Epithelial cell of proximal tubule (primary cell): Measurements from ENCODE around the gene SSPN. TPM values are rescaled to one million over a fixed set of nuclear protein-coding genes. Genes with fewer than 3 reads are reported as not detected.
A peak's percentile ranks its signal among the peaks of the same experiment; 100 is the strongest.

Experiments used
- DNase-seq: peaks from one replicate; pipeline ENCODE4 v3.0.0-alpha.2; 2011; ENCODE audit warnings: low read depth
- H3K4me3 ChIP-seq: 2 replicates; pipeline ENCODE4 v1.5.1; 2011; ENCODE audit warnings: low read depth, mild to moderate bottlenecking, low read length
- CTCF ChIP-seq: conservative IDR thresholded peaks from 2 replicates; pipeline ENCODE4 v1.5.1; 2012; ENCODE audit warnings: low read depth, mild to moderate bottlenecking, low read length
- total RNA-seq: library from RNA; depleted of rRNA; stranded (reverse); fragments of >200 nt; gene quantifications from 2 replicates; pipeline ENCODE4 v1.2.3, GENCODE V29; 2015

Gene SSPN
- total RNA-seq, 1 donor from 2014 or later: 1.6 TPM

- no peak for DNase-seq
- TF ChIP-seq CTCF: no peak
- no peak overlapping the region for H3K4me3 ChIP-seq
Measured at GRCh38 chr12:26156201-26156871, 39.0 kb upstream of the SSPN start.

GRCh38 chr12:26157001-26157400 is 38.4 kb upstream of the SSPN start:
- TF ChIP-seq CTCF: no peak
- DNase-seq: no peak
- no peak overlapping the region for H3K4me3 ChIP-seq

DNA sequence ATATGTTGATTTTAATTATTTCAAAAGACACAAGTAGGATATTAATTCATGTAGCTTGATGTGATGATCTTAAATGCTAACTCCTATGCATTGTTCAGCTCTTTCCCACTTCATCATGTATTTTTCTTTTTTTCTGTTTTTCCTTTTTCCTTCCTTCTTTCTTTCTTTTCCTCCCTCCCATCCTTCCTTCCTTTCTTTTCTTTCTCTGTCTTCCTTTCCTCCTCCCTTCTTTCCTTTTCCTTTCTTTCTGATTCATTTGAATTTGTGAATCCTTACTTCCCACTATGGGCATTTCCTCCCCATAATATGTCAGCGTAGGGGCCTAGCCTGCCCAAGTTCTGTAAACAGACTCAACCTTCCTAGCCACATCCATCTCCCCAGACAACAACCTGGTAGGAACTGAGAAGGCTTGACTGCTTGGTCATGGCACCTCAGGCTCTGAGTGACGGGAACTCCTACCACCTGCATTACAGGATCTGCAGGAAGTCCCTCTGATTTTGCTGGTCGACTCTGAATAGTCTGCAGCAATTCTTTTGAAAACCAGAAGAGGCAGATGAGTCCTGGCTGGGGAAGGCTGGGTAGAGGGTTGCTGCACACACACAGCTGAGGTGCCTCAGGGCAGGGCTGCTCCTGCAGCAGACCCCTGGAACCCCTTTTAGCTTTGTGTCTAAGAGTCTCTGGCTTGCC is 37.2 kb upstream of the SSPN start:
- TF ChIP-seq CTCF: peak; percentile 5
- DNase-seq: no peak
- H3K4me3 ChIP-seq: no peak overlapping the region

GRCh38 chr12:26162174-26162573 is 33.2 kb upstream of the SSPN start:
- TF ChIP-seq CTCF: no peak
- DNase-seq: no peak
- no peak overlapping the region for H3K4me3 ChIP-seq

DNA sequence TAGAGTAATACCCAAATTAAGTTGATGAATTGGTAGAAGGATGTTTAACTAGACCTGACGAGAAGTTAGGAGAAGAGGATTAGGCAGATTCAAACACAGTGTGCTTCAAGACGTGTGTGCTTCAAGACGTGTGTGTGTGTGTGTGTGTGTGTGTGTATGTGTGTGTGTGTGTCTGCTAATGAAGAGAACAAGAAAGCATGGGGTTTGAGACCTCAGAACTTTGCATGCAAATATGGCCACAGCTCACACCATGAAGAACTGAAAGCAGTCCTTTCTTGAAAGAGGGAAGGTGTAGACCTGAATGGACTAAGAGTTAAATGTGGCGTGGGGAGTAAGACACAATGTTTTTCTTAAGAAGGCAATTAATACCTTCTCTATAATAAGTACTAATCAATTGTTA is 32.5 kb upstream of the SSPN start:
- no peak overlapping the region for H3K4me3 ChIP-seq
- no peak for DNase-seq
- no peak for TF ChIP-seq CTCF

DNA sequence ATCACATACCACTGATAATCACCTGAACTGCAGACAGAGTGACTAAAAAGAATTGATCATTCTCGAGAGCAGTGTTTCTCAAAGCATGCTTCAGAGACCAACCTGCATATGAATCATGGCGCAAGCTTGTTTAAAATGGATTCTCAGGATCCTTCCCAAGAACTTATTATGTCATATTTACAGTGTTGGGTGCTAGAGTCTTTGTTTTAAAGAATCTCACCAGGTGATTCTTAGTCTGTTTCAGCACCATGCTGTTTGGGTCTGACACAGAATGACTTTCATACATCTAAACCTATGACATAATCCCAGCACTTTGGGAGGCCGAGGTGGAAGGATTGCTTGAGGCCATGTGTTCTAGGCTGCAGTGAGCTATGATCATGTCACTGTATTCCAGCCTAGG is 31.3 kb upstream of the SSPN start:
- H3K4me3 ChIP-seq: no peak overlapping the region
- no peak for TF ChIP-seq CTCF
- no peak for DNase-seq

DNA sequence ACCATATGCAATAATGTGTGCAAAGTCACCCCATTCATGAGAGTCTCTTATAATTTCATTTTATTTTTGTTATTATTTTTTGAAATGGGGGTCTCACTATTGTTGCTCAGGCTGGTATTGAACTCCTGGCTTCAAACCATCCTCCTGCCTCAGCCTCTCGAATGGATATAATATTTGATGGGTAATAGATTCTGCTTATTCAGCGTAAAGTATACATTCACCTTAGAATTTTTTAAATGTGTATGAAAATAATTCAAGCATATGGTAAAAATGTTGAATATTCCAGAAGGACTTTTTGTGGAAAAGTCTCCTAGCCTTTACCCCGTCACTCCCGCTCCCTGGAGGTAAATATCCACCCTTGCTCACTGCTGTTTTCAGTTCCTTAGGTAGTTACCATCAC is 23.4 kb upstream of the SSPN start:
- H3K4me3 ChIP-seq: no peak overlapping the region
- no peak for TF ChIP-seq CTCF
- DNase-seq: no peak
